ENCODE data around the gene PID1. TPM values are rescaled to one million over a fixed set of nuclear protein-coding genes. Genes with fewer than 3 reads are reported as not detected.

The PID1 gene
- total RNA-seq, 4 donors from 2014 or later: 15.0 to 64.4 (median 32.5) TPM

DNA sequence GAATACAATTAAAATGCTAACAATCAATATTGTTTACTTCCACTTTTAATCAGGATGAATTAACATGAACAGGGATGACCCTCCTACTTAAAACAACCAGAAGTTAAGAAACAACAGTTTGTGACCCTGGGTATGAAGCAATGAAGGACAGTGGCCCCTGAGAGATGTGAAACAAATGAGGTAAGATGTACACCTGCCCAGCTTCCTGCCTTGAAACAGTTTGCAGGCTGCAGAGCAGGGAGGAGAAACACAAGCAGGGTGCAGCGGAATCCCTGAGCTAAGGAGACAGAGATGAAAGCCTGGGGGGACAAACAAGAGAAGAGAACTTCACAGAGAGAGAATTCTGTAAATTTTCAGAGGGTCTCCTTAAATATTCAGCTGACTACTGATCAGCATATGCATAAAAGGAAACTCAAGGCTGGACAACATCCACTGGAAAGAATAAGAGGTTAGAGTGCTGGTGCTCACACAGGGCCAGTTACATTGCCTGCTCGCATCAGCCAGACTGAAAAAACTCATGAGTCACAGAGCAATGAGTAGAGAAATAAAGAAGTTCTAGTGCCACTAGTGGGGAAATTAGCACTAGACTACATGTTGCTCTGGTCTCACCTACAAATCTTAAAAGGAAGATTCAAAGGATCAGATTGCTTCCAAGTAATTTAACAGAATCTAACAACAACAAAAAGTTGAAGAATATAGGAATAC is 106.4 kb downstream of the PID1 start:
- no peaks in the 10 kb centered on the region for H3K9me3 ChIP-seq
- no peaks in the 10 kb centered on the region for H3K36me3 ChIP-seq
- no peak overlapping the region for H3K4me3 ChIP-seq
- DNase-seq: no peak
- peak overlapping the region in 1 of 4 donors; percentile 17 for H3K27ac ChIP-seq
- no peak for TF ChIP-seq POLR2A (IDR thresholded peaks at IDR 0.05)
- TF ChIP-seq, protein P1, sequence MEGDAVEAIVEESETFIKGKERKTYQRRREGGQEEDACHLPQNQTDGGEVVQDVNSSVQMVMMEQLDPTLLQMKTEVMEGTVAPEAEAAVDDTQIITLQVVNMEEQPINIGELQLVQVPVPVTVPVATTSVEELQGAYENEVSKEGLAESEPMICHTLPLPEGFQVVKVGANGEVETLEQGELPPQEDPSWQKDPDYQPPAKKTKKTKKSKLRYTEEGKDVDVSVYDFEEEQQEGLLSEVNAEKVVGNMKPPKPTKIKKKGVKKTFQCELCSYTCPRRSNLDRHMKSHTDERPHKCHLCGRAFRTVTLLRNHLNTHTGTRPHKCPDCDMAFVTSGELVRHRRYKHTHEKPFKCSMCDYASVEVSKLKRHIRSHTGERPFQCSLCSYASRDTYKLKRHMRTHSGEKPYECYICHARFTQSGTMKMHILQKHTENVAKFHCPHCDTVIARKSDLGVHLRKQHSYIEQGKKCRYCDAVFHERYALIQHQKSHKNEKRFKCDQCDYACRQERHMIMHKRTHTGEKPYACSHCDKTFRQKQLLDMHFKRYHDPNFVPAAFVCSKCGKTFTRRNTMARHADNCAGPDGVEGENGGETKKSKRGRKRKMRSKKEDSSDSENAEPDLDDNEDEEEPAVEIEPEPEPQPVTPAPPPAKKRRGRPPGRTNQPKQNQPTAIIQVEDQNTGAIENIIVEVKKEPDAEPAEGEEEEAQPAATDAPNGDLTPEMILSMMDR (IDR thresholded peaks at IDR 0.05): peak in 3 of 6 experiments; percentile 15 to 41 (median 26)
- no peaks in the 10 kb centered on the region for H3K27me3 ChIP-seq
- H3K4me1 ChIP-seq: peaks cover 0 to 26% (median 0%) of the 10 kb centered on the region in 4 donors

DNA sequence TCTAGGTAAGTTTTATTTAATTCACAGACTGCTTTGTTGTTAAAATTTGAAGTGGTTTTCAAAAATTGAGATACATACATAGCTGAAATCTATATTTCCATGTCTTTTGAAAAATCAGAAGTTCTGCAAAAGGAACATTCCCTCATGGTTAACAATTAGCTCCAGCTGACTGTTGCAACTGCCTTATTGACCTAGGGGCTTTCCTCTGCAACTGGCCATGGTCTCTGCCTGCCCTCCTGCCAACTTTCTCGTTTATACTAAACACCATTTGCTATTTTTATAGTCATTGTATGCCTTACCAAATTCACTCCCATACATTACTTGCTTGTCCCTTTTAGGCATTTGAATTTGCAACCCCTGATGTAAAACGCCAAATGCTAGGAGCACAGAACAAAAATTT is 107.2 kb downstream of the PID1 start:
- H3K4me1 ChIP-seq: peaks cover 0 to 34% (median 0%) of the 10 kb centered on the region in 4 donors
- no peak overlapping the region for H3K4me3 ChIP-seq
- H3K36me3 ChIP-seq: no peaks in the 10 kb centered on the region
- H3K27ac ChIP-seq: no peak overlapping the region
- TF ChIP-seq, protein P1 (IDR thresholded peaks at IDR 0.05): no peak
- no peak for TF ChIP-seq POLR2A (IDR thresholded peaks at IDR 0.05)
- no peak for DNase-seq
- H3K9me3 ChIP-seq: no peaks in the 10 kb centered on the region
- H3K27me3 ChIP-seq: no peaks in the 10 kb centered on the region

DNA sequence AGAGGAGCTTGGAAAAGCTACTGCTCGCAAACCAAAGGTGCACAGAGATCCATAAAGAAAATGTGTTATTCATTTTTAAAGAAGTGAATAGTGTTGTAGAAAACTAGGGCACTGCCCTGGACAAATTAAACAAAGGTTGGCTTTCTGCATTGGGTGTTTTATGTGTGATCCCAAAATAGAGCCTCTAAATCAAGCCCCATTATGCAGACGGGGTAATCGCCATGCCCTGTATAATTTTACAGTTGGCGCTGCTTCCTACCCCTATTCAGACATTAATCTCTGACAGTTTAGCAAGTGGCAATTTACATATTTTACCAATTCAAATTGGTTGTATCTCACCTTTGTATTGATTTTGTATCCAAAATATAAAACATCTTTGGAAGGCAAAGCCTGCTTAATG is 109.1 kb downstream of the PID1 start:
- no peak overlapping the region for H3K27ac ChIP-seq

DNA sequence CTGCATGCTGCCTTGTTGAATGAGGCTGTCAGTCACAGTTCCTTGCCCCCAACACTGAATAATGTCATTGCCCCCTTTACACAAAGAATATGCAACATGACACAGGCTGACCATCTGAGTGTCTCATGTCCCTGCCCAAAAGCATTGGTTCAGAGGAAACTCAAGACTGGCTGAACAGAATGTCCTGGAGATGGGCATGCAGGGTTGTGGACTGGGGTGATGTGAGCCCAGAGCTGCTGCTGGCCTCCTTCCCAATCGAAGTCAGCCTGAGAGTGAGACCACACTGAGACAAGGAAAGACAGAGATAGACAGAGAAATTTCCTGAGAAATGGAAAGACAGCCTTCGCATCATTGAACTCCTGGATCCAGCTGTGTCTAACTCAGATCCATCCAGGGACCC is 110.1 kb downstream of the PID1 start:
- H3K4me1 ChIP-seq: peaks cover 0 to 43% (median 0%) of the 10 kb centered on the region in 4 donors
- H3K4me3 ChIP-seq: no peak overlapping the region
- DNase-seq: no peak
- no peaks in the 10 kb centered on the region for H3K36me3 ChIP-seq
- TF ChIP-seq, protein P1 (IDR thresholded peaks at IDR 0.05): no peak
- no peak for TF ChIP-seq POLR2A (IDR thresholded peaks at IDR 0.05)
- H3K27ac ChIP-seq: peak overlapping the region in 2 of 4 donors; percentile 36 to 45
- H3K27me3 ChIP-seq: no peaks in the 10 kb centered on the region
- no peaks in the 10 kb centered on the region for H3K9me3 ChIP-seq

More for the DNA sequence above, 109.1 kb downstream of the PID1 start:
- no peaks in the 10 kb centered on the region for H3K9me3 ChIP-seq
- no peaks in the 10 kb centered on the region for H3K27me3 ChIP-seq
- peaks cover 0 to 43% (median 0%) of the 10 kb centered on the region in 4 donors for H3K4me1 ChIP-seq
- no peak for DNase-seq
- H3K36me3 ChIP-seq: no peaks in the 10 kb centered on the region
- no peak overlapping the region for H3K4me3 ChIP-seq
- TF ChIP-seq, protein P1 (IDR thresholded peaks at IDR 0.05): no peak
- TF ChIP-seq POLR2A (IDR thresholded peaks at IDR 0.05): no peak

DNA sequence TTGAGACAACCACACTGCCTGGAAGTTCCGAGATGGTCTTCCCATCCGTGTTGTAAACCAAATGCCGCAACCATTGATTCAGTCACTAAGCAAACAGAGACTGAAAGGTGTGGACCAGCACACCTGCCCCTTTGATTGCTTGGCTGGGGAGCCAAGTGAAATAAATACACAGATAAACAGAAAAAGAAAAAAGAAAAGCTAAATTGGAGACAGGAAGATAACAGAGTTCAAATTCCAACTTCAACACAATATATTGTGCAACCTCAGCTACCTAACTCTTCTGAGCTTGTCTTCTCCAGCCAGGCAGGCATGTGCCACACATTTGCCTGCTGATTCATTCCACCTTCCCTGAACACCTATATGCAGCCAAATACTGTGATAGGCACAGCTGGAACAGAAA is 110.9 kb downstream of the PID1 start:
- TF ChIP-seq POLR2A (IDR thresholded peaks at IDR 0.05): no peak
- TF ChIP-seq, protein P1 (IDR thresholded peaks at IDR 0.05): no peak
- Histone ChIP-seq H3K4me1 (peaks cover 0 to 43% (median 0%) of the 10 kb centered on the region in 4 donors), H3K36me3 (no peaks in the 10 kb centered on the region), H3K27me3 (no peaks in the 10 kb centered on the region), H3K27ac (peak overlapping the region in 2 of 4 donors; percentile 45 to 63), H3K4me3 (no peak overlapping the region), H3K9me3 (no peaks in the 10 kb centered on the region)
- DNase-seq: peak in 1 of 3 donors; percentile 70
